AG04450 (cell line): ENCODE measurements around the gene ZBTB7A. TPM values are rescaled to one million over a fixed set of nuclear protein-coding genes. Genes with fewer than 3 reads are reported as not detected.

Experiments
- CTCF ChIA-PET: fragments of 300-600, 350-600 bp; formaldehyde crosslinking; extraction: SDS; loops from one replicate; lab custom pipeline; 2022; ENCODE audit warnings: antibody characterized with exemption, inconsistent platforms; lab: Charles Lee
- POLR2A ChIA-PET: fragments of 350-600 bp; formaldehyde crosslinking; extraction: SDS; loops from one replicate; lab custom pipeline; 2021; ENCODE audit warnings: antibody characterized with exemption, inconsistent platforms; lab: Yijun Ruan, JAX
- DNase-seq: peaks from one replicate; pipeline ENCODE4 v3.0.0-alpha.2; 2011; ENCODE audit warnings: low read depth, low spot score
- H3K27ac ChIP-seq: one replicate; pipeline ENCODE4 v1.5.1; 2012; ENCODE audit warnings: low read depth, low read length, control low read depth
- H3K27me3 ChIP-seq: one replicate; pipeline ENCODE4 v1.6.0; 2012; ENCODE audit warnings: low read length; ENCODE audit not compliant: control insufficient read depth, insufficient read depth
- H3K4me3 ChIP-seq: 2 replicates; pipeline ENCODE4 v1.5.1; 2011; ENCODE audit warnings: mild to moderate bottlenecking, low read depth, low read length, control low read depth
- H3K9me3 ChIP-seq: 2 replicates; pipeline ENCODE4 v1.5.1; 2012; ENCODE audit warnings: low read length; ENCODE audit not compliant: control insufficient read depth, insufficient read depth
- polyA plus RNA-seq: library from polyadenylated mRNA; depleted of rRNA; stranded (reverse); fragments of >200 nt; gene quantifications from 2 replicates; pipeline ENCODE4 v1.2.3, GENCODE V29; 2011
- TF ChIP-seq, protein P1 (sequence below): IDR thresholded peaks from 2 replicates; pipeline ENCODE4 v1.5.1; 2011; ENCODE audit warnings: low read depth, low read length, control low read depth, inconsistent platforms

The ZBTB7A gene
- polyA plus RNA-seq, 1 experiment = 2.7 TPM

- Histone ChIP-seq H3K4me3 (no peak overlapping the region), H3K9me3 (peaks cover 6% of the 10 kb centered on the region; the same call in 1 of the 2 replicates), H3K27ac (no peak overlapping the region), H3K27me3 (no peaks in the 10 kb centered on the region)
- POLR2A ChIA-PET = no interaction called here
- no peak for DNase-seq
- CTCF ChIA-PET = no interaction called here
- TF ChIP-seq, protein P1, sequence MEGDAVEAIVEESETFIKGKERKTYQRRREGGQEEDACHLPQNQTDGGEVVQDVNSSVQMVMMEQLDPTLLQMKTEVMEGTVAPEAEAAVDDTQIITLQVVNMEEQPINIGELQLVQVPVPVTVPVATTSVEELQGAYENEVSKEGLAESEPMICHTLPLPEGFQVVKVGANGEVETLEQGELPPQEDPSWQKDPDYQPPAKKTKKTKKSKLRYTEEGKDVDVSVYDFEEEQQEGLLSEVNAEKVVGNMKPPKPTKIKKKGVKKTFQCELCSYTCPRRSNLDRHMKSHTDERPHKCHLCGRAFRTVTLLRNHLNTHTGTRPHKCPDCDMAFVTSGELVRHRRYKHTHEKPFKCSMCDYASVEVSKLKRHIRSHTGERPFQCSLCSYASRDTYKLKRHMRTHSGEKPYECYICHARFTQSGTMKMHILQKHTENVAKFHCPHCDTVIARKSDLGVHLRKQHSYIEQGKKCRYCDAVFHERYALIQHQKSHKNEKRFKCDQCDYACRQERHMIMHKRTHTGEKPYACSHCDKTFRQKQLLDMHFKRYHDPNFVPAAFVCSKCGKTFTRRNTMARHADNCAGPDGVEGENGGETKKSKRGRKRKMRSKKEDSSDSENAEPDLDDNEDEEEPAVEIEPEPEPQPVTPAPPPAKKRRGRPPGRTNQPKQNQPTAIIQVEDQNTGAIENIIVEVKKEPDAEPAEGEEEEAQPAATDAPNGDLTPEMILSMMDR = no peak
Measured at GRCh38 chr19:4042731-4043082, 24.0 kb downstream of the ZBTB7A start.

GRCh38 chr19:4042064-4042730 lies 24.5 kb downstream of the ZBTB7A start:
- CTCF ChIA-PET = no interaction called here
- no peak overlapping the region for H3K27ac ChIP-seq
- H3K9me3 ChIP-seq = peaks cover 11% of the 10 kb centered on the region; the same call in 1 of the 2 replicates
- no peak overlapping the region for H3K4me3 ChIP-seq
- H3K27me3 ChIP-seq = no peaks in the 10 kb centered on the region
- POLR2A ChIA-PET = no interaction called here
- TF ChIP-seq, protein P1 = no peak
- no peak for DNase-seq

DNA sequence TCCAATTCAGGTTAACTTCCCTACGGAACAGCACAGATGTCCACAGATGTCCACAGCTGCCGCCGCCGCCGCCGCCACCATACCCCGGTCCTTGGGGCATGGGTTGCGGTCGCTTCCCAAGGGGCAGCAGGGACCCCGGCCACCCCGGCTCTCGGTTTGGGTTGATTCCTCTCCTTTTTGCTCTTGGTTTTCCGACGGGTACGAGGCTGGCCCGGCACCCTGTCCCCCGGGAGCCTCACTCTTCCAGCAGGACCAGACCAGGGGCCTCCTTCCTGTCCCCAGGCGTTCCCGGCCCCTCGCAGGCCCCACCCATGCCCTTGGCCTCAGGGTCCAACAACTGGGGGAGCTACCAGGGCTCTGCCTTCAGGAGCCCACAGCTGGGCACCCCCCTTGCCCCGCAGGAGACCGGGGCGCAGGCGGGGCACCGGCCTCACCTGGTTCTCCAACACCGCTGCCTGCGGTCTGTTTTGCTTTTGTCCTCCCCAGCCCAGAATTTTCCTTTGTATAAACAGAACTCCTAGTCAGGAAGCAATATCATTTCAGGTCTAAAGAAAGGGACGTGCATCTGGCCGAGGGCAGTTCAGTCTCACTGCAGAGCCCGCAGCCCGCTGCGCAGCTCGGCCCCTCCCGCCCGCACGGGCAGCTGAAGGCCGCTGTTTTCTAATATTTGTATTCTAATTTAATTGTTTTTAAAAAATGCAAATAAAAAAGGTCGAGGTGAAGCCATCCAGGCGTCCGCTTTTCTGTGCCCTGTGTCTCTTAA lies 27.9 kb downstream of the ZBTB7A start:
- CTCF ChIA-PET = no interaction called here
- POLR2A ChIA-PET = no interaction called here
- H3K27ac ChIP-seq = no peak overlapping the region
- peaks cover 15% of the 10 kb centered on the region; the same call in 1 of the 2 replicates for H3K9me3 ChIP-seq
- DNase-seq = no peak
- H3K4me3 ChIP-seq = no peak overlapping the region
- no peaks in the 10 kb centered on the region for H3K27me3 ChIP-seq
- TF ChIP-seq, protein P1 = no peak

GRCh38 chr19:4038057-4038456 lies 28.6 kb downstream of the ZBTB7A start:
- ChIA-PET CTCF (no interaction called here), POLR2A (no interaction called here)
- no peak overlapping the region for H3K27ac ChIP-seq
- peaks cover 15% of the 10 kb centered on the region; the same call in 1 of the 2 replicates for H3K9me3 ChIP-seq
- DNase-seq = no peak
- TF ChIP-seq, protein P1 = no peak
- H3K4me3 ChIP-seq = no peak overlapping the region
- no peaks in the 10 kb centered on the region for H3K27me3 ChIP-seq

DNA sequence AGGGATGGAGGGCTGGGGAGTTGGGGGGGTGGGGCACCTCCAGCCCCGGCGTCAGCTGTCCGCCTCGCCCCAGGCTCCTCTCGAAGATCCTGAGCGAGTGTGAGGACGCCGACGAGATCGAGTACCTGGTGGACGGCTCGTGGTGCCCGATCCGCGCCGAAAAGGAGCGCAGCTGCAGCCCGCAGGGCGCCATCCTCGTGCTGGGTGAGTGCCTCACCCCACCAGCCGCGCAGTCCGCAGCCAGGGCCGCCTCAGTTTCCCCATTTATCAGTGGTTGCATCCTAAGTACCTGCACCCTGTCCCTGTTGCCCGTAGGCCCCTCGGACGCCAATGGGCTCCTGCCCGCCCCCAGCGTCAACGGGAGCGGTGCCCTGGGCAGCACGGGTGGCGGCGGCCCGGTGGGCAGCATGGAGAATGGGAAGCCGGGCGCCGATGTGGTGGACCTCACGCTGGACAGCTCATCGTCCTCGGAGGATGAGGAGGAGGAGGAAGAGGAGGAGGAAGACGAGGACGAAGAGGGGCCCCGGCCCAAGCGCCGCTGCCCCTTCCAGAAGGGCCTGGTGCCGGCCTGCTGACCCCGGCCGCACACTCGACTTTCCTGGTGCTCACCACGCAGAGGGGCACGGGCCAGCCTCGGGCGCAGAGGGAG lies 29.3 kb downstream of the ZBTB7A start:
- CTCF ChIA-PET = no interaction called here
- POLR2A ChIA-PET = no interaction called here
- Histone ChIP-seq H3K4me3 (no peak overlapping the region), H3K27ac (no peak overlapping the region), H3K9me3 (peaks cover 15% of the 10 kb centered on the region; the same call in 1 of the 2 replicates), H3K27me3 (no peaks in the 10 kb centered on the region)
- DNase-seq = no peak
- TF ChIP-seq, protein P1 = no peak
